Retinal pigment epithelial cell (primary cell): ENCODE data around the gene CSMD2.

Source experiments
- DNase-seq: peaks from one replicate; pipeline ENCODE4 v3.0.0-alpha.2; 2010; ENCODE audit warnings: low read depth
- H3K4me3 ChIP-seq: 2 replicates; pipeline ENCODE4 v1.5.1; 2011; ENCODE audit warnings: mild to moderate bottlenecking, low read length, control low read depth, moderate library complexity
- TF ChIP-seq, protein P1 (sequence below): conservative IDR thresholded peaks from 2 replicates; pipeline ENCODE4 v1.5.1; 2011; ENCODE audit warnings: low read depth, low read length, control low read depth, inconsistent platforms

CSMD2 gene

DNA sequence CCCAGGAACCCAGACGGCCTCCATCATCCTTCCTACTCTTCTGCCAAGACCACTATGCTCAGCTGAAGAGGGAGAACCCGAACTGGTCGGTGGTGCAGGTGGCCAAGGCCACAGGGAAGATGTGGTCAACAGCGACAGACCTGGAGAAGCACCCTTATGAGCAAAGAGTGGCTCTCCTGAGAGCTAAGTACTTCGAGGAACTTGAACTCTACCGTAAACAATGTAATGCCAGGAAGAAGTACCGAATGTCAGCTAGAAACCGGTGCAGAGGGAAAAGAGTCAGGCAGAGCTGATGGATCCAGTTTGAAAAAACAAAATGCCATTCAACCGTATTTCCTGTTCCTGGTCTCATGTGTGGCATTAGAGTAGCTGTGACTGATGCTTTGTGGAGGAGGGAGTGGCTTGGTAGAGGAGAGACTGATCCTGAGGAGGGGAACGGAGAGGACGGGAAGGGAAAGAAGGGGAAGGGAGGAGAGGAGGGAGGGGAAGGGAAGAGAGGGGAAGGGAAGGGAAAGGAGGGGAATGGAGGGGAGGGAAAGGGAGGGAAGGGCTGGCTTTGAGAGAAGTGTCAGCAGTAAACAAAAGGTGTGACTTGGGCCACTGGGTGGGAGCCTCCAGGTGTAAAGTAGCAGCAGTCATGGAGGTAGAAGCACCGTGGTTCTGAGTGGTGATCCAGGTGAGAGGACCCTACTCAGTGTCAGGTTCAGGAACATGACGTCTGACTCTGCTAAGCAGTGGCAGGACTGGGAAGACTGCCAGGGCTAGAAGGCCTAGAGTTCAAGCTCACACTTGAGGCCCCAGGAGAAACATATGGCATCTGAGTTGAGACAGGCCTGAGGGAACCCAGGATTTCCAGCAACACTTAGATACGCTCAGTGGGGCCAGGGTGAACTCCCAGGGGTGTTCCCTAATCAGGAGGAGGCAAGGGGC lies 300.3 kb downstream of the CSMD2 start:
- no peak overlapping the region for H3K4me3 ChIP-seq
- TF ChIP-seq, protein P1, sequence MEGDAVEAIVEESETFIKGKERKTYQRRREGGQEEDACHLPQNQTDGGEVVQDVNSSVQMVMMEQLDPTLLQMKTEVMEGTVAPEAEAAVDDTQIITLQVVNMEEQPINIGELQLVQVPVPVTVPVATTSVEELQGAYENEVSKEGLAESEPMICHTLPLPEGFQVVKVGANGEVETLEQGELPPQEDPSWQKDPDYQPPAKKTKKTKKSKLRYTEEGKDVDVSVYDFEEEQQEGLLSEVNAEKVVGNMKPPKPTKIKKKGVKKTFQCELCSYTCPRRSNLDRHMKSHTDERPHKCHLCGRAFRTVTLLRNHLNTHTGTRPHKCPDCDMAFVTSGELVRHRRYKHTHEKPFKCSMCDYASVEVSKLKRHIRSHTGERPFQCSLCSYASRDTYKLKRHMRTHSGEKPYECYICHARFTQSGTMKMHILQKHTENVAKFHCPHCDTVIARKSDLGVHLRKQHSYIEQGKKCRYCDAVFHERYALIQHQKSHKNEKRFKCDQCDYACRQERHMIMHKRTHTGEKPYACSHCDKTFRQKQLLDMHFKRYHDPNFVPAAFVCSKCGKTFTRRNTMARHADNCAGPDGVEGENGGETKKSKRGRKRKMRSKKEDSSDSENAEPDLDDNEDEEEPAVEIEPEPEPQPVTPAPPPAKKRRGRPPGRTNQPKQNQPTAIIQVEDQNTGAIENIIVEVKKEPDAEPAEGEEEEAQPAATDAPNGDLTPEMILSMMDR = no peak
- DNase-seq = no peak

- no peak within 1 kb of the TSS for H3K4me3 ChIP-seq
- TF ChIP-seq, protein P1 = no peak
- no peak for DNase-seq
These were observed 301.3 kb downstream of the CSMD2 start, which contains the start of gene HMGB4 for GRCh38 chr1:33863779-33864178. Gene HMGB4, plus strand, starts transcription at chr1:33864079. Its CDS starts 113 bp downstream, at chr1:33864192.

- DNase-seq = no peak
- TF ChIP-seq, protein P1 = no peak
- H3K4me3 ChIP-seq = no peak overlapping the region
These were observed 304.4 kb downstream of the CSMD2 start for GRCh38 chr1:33860671-33861070.

DNA sequence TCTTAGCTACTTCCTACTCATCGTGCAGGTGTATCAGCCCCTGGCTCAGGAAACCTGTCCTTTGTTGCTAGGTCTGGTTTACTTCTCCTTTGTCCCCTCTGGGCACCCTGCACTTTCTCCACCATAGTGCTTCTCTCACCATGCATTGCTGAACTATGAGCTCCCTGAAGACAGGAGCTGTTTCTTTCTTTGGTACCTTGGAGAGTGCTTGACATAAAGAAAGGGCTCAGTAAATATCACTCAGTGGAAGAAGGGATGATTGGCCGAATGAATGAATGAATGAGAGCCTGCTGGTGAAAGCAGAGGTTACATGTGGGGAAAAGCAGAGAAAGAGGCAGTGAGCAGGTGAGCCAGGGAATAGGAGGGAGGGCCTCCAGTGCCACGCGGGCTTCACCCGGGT lies 310.9 kb downstream of the CSMD2 start:
- no peak overlapping the region for H3K4me3 ChIP-seq
- DNase-seq = no peak
- TF ChIP-seq, protein P1 = no peak

GRCh38 chr1:33853431-33853830 lies 311.6 kb downstream of the CSMD2 start:
- DNase-seq = no peak

GRCh38 chr1:33852711-33853110 lies 312.3 kb downstream of the CSMD2 start:
- DNase-seq = no peak
- H3K4me3 ChIP-seq = no peak overlapping the region
- TF ChIP-seq, protein P1 = no peak

More at GRCh38 chr1:33853431-33853830, 311.6 kb downstream of the CSMD2 start:
- no peak overlapping the region for H3K4me3 ChIP-seq
- TF ChIP-seq, protein P1 = no peak

GRCh38 chr1:33850481-33850880 lies 314.5 kb downstream of the CSMD2 start:
- no peak overlapping the region for H3K4me3 ChIP-seq
- TF ChIP-seq, protein P1 = no peak
- no peak for DNase-seq
